GM21367 (cell line): ENCODE data around the gene RPS15.

Experiments
- ATAC-seq: cut with Tn5 transposase; IDR thresholded peaks from one replicate; pipeline ENCODE4 v1.9.1; 2021; ENCODE audit not compliant: unreplicated experiment

Gene RPS15

DNA sequence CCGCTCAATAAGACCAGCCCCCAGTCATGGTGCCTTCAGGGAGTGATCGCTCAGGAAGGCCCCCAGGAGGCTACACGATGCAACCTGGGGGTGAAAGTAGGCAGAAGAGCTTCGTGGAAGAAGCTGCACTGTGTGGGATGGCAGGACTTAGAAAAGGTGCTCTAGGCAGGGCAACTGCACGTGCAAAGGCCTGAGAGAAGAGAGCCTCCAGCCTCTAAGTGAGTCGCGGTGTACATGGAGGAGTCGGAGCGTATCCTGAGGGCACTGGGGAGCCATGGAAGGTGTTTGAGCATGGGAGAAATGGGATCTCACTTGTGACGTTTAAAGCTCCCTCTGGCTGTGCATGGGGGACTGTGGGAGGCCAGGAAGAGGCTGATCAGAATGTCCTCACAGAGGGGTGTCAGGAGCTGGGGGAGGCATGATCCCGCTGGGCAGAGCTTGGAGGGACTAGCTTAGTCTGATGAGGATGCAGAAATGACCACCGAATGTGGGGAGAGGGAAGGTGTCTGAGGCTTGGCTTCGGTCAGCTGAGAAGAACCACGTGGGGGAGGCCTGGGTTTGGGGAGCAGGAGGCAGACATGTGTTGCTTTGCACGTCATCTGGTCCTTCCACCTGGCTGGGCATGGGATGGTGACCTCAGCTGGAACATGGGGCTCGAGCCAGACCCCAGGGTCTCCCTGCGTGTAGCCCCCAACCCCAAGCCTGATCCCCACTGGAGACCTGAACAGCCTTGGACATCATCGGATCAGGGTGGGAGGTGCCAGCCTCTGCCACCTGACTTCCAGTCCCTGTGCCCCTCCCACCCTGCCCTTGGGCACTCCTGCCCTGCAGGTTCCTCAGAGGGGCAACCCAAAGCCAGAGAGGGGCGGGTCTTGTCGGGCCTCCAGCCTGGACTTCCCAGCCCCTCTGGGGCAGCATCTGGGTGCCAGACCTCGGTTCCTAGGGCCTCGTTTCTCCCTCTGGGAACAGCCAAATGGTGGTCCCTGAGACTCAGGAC lies 12.8 kb downstream of the RPS15 start:
- no peak for ATAC-seq

DNA sequence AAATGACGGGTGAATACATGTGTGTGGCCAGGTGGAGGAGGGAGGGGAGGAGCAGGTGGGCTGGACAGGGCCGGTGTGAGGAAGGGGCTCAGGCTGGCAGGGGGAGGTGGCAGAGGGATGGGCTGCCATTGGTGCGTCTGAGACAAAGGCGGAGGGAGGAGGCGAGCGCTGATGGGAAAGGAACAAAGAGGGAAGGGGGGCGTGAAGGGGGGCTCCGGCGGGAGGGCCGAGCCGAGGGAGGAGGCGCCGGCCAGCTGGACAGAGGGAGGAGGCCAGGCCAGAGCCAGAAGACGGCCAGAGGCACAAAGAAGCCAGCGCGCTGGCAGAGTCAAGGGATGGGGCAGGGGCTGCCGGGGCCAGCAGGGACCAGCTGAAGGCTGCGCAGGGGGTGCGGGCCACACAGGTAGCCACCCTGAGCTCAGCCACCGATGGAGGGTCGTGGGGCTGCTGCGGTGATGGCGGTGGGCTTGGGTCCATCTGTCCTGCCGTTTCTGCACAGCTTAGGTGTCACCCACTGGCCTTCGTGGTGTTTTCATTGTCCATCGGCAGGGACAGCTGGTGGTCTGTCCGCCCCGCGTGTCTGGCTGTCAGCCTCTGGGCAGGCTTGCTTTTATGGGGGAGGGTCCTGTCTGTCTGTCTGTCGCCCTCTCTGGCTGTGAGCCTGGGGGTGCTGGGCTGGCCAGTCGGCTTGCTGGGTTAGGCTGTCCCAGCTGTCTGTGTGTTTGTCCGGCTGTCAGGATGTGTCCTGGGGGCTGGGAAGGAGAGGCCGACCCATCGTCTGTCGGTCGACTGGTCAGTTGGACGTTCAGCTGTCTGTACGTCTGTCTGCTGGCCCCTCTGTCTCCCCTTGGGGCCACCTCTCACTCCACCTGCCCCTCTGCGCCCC lies 14.0 kb downstream of the RPS15 start:
- ATAC-seq = no peak

DNA sequence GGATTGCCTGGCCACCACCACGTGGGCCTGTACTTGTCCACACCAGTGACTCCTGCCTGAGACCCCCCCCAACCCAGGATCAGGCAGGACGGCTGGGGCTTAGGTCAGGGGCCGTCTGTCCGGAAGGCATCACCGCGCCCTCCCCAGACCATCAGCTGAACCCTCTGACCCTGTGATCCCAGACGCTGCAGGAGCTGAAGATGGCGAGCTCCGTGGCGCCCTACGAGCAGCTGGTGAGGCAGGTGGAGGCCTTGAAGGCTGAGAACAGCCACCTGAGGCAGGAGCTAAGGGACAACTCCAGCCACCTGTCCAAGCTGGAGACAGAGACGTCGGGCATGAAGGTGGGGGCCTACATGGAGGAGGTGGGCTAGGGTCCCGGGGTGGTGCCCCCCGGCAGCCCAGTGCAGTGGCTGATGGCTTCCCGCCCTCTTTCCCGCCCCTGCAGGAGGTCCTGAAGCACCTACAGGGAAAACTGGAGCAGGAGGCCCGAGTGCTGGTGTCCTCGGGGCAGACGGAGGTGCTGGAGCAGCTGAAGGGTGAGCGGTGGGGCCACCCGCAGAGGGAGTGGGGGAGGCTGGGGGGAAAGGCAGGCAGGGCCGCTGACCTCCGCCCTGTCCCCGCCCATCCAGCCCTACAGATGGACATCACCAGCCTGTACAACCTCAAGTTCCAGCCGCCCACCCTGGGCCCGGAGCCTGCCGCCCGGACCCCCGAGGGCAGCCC lies 14.8 kb downstream of the RPS15 start:
- ATAC-seq = no peak

DNA sequence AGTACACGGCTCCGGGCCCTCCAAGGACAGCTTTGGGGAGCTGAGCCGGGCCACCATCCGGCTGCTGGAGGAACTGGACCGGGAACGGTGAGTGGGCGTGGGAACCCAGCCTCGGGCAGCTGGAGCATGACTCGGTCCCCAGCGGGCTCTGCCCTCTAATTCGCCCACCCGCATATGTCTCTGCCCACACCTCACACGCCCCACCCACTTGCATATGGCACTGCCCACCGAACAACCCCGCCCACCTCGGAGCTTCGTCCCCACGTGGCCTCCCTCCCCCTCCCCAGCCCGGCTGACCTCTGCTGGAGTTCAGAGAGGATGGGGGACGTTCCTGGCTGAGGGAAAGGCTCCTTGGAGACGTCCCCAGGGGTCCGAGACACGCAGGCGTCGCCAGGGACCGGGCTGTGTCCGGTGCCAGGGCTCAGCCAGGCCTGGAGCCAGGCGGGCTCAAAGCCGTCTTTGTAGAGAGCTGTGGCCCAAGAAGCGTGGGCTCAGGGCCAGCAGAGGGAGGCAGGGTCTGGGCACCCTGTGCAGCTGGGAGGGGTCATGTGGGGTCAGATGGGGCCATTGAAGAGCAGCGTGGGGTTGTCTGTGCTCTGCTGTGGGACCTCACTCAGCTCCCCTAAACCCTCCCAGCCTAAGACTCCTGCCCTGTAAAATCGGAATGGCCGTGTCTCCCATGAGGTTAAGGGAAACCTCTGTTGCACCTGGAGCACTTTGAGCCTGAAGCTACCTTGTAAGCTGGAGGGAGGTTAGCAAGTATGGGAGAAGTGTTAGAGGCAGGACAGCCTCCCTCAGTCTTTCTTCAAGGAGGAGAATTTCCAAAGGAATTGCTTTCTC lies 15.5 kb downstream of the RPS15 start:
- no peak for ATAC-seq

GRCh38 chr19:1455002-1455335 lies 16.8 kb downstream of the RPS15 start:
- no peak for ATAC-seq

DNA sequence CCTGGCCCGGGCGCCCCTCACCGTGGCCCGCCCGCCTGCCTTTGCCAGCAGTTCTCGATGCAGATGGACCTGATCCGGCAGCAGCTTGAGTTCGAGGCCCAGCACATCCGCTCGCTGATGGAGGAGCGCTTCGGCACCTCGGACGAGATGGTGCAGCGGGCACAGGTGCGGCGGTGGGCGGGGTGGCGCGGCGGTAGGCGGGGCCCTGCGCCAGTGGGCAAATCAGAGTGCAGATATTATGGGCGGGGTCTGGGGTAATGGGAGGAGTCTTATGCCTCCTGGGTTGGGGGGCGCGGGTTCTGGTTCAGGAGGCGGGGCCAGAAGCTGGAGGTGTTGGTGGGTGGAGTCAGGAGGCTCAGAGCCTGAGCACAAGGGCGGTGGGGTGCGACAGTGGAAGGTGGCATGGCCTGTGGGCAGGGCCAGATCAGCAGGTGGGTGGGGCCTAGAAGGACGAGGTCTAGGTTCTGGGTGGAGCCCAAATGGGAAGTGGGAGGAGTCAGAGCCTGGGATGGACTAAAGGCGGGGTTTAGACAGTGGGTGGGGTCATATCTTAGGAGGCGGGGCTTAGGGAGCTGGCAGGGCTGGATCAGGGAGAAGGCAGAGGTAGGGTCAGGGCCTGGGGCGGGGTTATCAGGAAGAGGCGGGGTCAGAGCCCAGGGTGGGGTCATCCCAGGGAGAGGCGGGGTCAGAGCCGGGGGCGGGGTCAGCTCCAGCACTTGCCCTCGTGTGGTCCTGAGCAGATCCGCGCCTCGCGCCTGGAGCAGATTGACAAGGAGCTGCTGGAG lies 17.3 kb downstream of the RPS15 start:
- no peak for ATAC-seq

GRCh38 chr19:1456121-1456900 lies 18.1 kb downstream of the RPS15 start:
- ATAC-seq = no peak

DNA sequence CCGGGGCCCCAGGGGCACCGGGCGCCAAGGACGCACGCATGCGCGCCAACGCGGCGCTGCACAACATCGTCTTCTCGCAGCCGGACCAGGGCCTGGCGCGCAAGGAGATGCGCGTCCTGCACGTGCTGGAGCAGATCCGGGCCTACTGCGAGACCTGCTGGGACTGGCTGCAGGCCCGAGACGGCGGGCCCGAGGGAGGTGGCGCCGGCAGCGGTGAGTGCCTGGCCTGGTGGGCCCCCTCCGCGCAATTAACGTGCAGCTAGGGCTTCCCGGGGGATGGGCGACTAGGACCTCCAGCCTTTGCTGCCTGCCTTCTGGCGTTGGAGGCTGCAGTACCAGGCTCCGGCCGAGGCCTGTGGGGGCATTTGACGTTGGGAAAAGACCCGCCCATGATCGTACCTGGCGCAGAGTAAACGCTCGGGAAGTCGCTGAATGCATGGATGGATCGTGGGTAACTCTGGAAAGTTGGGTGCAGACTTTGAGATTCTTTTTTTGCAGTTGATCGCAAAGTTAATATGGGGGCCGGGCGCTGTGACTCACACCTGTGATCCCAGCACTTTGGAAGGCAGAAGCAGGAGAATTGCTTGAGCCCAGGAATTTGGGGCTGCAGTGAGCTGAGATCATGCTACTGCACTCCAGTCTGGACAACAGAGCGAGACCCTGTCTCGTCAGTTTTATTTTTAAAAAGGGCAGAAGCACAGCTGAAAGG lies 19.0 kb downstream of the RPS15 start:
- no peak for ATAC-seq

DNA sequence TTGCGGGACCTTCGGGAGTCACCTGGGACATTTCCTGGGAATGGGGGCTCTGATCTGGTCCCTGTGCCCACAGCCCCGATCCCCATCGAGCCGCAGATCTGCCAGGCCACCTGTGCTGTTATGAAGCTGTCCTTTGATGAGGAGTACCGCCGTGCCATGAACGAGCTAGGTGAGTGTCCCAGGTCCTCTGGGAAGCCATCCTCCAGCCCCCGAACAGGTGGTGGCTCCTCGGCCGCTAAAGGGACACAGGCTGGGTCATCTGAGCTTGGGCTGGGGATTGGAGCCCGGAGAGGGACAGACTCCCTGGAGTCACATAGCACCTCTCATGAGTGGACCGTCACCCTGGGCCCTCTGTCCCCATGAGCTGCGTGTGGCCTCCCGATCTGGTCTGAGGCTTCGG lies 19.7 kb downstream of the RPS15 start:
- ATAC-seq = no peak

DNA sequence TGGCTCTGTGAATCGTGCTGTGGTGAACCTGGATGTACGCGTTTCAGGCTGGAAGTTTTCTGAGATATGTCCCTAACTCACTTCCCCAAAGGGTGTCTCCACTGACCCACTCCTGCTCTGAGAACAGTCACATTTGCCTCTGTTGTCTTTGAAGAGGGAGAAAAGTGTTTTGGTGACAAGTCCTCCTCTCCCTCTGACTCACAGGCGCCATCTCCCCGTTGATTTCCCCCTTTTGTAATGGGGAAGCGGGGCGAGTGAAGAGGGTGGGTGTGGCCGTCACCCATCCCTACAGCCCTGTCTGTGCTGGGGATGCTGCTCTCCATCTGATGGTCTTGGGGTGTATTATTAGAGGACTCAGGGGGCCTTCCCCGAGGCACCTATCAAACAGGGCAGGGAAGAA lies 21.3 kb downstream of the RPS15 start:
- ATAC-seq = no peak

DNA sequence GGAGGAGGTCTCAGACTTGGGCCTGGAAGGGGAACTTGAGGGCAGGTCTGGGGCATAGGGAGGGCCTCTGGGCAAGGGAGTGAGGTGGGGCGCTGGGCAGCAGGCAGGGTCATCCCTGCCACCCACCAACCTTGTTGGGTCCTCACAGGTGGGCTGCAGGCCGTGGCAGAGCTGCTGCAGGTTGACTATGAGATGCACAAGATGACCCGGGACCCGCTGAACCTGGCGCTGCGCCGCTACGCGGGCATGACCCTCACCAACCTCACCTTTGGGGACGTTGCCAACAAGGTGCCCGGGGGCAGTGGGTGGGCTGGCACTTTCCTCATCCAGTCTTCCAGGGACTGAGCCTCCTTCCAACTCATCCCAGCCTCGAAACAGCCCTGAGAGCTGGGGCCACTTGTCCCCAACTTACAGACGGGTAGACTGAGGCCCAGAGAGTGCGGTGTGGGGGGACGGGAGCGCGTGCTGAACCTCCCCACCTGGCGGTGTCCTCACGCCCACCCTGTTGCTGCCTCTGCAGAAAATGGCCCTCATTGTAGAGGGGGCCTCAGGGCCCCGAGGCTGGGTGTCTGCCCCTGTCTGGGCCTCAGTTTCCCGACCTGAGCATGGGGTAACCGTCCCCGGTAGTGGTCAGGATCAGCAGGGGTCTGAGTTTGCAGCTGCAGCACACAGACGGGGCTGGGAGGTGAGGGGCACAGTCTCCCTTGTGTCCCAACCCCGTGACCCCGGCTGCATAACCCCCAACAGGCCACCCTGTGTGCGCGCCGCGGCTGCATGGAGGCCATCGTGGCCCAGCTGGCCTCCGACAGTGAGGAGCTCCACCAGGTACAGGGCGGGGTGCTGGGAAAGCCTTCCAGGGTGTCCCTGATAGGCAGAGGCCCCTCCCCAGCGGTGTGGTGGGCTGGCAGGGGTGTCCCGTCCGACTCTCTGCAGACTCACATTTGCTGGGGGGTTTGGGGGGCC lies 22.1 kb downstream of the RPS15 start:
- no peak for ATAC-seq

DNA sequence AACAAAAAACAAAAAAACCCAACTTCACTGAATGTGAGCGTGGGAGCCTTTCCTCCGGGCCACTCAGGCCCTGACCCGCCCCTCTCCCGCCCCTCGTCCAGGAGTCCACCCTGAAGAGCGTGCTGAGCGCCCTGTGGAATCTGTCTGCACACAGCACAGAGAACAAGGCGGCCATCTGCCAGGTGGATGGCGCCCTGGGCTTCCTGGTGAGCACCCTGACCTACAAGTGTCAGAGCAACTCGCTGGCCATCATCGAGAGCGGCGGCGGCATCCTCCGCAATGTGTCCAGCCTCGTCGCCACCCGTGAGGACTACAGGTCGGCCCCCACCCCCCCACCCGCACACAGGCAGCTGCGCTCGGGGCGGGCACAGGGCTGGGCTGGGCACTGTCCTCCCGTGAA lies 23.7 kb downstream of the RPS15 start:
- ATAC-seq = no peak

GRCh38 chr19:1465191-1466016 lies 27.2 kb downstream of the RPS15 start:
- ATAC-seq = no peak

- ATAC-seq = no peak
These were observed 27.8 kb downstream of the RPS15 start for GRCh38 chr19:1466018-1466460.

GRCh38 chr19:1466461-1467214 lies 28.4 kb downstream of the RPS15 start:
- no peak for ATAC-seq

- ATAC-seq = no peak
These were observed 29.0 kb downstream of the RPS15 start for GRCh38 chr19:1467215-1467489.
